Bronchial epithelial cell (primary cell): ENCODE data around the gene ASAP2. TPM values are rescaled to one million over a fixed set of nuclear protein-coding genes. Genes with fewer than 3 reads are reported as not detected.

ENCODE experiments used
- DNase-seq: peaks from one replicate; pipeline ENCODE4 v3.0.0-alpha.2; 2010; ENCODE audit warnings: low read depth
- FAIRE-seq: peaks from 2 replicates; lab custom pipeline; 2011; peaks lifted over from hg19 to GRCh38; lab: Jason Lieb, UNC
- H3K27me3 ChIP-seq: 2 replicates; pipeline ENCODE4 v1.5.1; 2011; ENCODE audit warnings: low read length; ENCODE audit not compliant: control insufficient read depth, insufficient read depth
- H3K36me3 ChIP-seq: 2 replicates; pipeline ENCODE4 v1.5.1; 2011; ENCODE audit warnings: low read length; ENCODE audit not compliant: control insufficient read depth, insufficient read depth
- H3K4me3 ChIP-seq: 2 replicates; pipeline ENCODE4 v1.5.1; 2011; ENCODE audit warnings: mild to moderate bottlenecking, low read depth, low read length, control low read depth
- CTCF ChIP-seq: IDR thresholded peaks from 2 replicates; pipeline ENCODE4 v1.5.1; 2011; ENCODE audit warnings: mild to moderate bottlenecking, moderate library complexity, low read length, control low read depth, inconsistent platforms; ENCODE audit not compliant: insufficient read depth, severe bottlenecking
- total RNA-seq: library from RNA; depleted of rRNA; stranded (reverse); fragments of >200 nt; gene quantifications from 2 replicates; pipeline ENCODE4 v1.2.1, GENCODE V29; 2014

The ASAP2 gene
- total RNA-seq, 1 donor from 2014 or later: 25.5 TPM

DNA sequence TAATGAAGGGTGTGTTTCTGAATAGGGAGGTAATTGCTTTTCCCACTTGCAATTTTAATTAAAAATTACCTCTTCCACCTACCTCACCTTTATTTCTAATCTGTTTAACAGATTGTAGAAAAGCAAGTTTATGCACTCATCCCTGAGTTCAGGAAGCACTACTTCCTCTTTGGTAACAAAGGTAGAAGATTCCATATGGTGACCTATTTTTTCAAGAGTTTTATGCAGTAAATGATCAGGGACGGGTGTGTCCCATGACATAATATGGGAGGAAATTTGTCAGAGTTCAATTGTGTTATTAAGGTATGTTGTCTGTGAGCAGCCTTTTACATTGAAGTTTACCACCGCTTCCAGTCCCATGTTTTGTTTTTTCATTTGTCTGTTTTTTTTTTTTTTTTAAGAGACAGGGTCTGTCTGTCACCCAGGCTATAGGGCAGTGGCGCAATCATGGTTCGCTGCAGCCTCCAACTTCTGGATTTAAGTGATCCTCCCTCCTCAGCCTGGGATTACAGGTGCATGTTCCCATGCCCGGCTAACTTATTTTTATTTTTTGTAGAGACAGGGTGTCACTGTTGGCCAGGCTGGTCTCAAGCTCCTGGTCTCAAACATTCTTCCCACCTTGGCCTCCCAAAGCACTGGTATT, 68.2 kb downstream of the ASAP2 start:
- no peak for FAIRE-seq
- TF ChIP-seq CTCF: no peak
- DNase-seq: peak; percentile 33

GRCh38 chr2:9275399-9275798, 68.8 kb downstream of the ASAP2 start:
- H3K4me3 ChIP-seq: no peak overlapping the region
- no peaks in the 10 kb centered on the region for H3K36me3 ChIP-seq
- no peaks in the 10 kb centered on the region for H3K27me3 ChIP-seq
- TF ChIP-seq CTCF: no peak
- DNase-seq (no peak), FAIRE-seq (no peak)

More for the DNA sequence above, 68.2 kb downstream of the ASAP2 start:
- Histone ChIP-seq H3K36me3 (no peaks in the 10 kb centered on the region), H3K4me3 (no peak overlapping the region), H3K27me3 (no peaks in the 10 kb centered on the region)

DNA sequence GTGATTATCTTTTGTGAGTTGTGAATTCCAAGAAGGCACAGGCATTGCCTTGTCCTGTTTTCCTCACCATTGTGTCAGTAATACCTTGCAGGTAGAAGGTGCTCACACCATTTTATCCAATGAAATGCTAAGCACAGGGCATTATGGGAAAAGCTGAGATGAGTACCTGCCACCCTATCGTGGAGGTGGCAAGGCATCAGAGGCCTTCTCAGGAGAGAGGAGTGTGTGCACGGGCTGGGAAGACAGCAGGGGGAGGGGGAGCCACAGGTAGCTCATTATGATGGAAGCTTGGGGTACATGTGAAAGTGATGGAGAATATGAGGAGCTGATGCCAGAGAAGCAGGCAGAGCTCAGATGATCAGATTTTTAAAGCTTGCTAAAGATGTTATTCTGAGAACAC, 69.5 kb downstream of the ASAP2 start:
- Histone ChIP-seq H3K4me3 (no peak overlapping the region), H3K36me3 (no peaks in the 10 kb centered on the region), H3K27me3 (no peaks in the 10 kb centered on the region)
- no peak for DNase-seq
- no peak for TF ChIP-seq CTCF
- no peak for FAIRE-seq

GRCh38 chr2:9276901-9277451, 70.4 kb downstream of the ASAP2 start:
- H3K27me3 ChIP-seq: no peaks in the 10 kb centered on the region
- TF ChIP-seq CTCF: no peak
- no peaks in the 10 kb centered on the region for H3K36me3 ChIP-seq
- FAIRE-seq: no peak
- no peak for DNase-seq
- H3K4me3 ChIP-seq: no peak overlapping the region

DNA sequence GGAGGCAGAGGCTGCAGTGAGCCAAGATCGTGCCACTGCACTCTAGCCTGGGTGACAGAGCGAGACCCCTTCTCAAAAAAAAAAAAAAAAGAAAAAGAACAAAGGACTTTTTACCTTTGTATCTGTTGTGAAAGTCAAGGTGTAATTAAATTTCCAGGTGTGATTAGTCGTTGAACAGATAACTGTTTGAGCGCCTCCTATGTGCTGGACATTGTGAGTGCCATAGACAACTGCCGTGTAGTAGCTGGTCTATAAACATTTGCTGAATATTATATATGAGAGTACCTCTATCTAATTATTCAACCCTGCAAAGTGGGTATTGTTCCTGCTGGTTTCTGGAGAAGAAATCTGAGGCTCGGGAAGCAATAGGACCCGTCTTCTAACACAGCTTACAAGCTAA, 71.8 kb downstream of the ASAP2 start:
- FAIRE-seq (no peak), DNase-seq (no peak)
- Histone ChIP-seq H3K4me3 (no peak overlapping the region), H3K36me3 (no peaks in the 10 kb centered on the region), H3K27me3 (no peaks in the 10 kb centered on the region)
- TF ChIP-seq CTCF: no peak

DNA sequence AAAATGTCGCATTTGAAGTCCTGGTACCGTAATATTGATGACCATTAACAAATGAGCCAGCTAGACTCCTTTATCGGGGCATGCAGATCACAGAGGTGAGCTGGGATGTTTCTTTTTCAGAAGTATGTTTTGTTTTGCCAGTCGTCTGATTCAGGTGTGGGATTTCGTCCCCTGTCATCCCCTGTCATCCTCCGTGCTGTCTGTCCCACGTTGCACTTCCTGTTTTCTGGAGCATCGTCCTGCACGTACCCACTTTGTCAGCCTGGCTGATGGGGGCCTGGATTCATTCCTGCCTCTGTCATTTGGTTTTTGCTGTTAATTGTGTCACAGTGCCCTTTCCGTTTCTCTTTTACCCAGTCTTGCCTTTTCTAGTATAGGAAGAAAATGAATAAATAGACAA, 72.8 kb downstream of the ASAP2 start:
- Histone ChIP-seq H3K36me3 (no peaks in the 10 kb centered on the region), H3K27me3 (no peaks in the 10 kb centered on the region), H3K4me3 (no peak overlapping the region)
- no peak for DNase-seq
- no peak for TF ChIP-seq CTCF
- FAIRE-seq: no peak
